Liver (tissue), 9 donors: ENCODE measurements around the gene PLVAP. TPM values are rescaled to one million over a fixed set of nuclear protein-coding genes. Genes with fewer than 3 reads are reported as not detected.

ENCODE experiments used
- DNase-seq: peaks from one replicate; pipeline ENCODE4 v3.0.0-alpha.2; 2017; ENCODE audit warnings: low spot score
- H3K27ac ChIP-seq, 2 donors: one replicate each; pipeline ENCODE4 v1.7.0; 2013; ENCODE audit warnings: inconsistent platforms in 2 of 2, low read length in 2 of 2, control low read depth in 1 of 2, low read depth in 1 of 2, mild to moderate bottlenecking in 1 of 2
- H3K27me3 ChIP-seq, 4 donors: one replicate each; pipeline versions ENCODE4 v1.6.1 to v1.7.0; 2013; ENCODE audit warnings: low read length in 3 of 4, inconsistent platforms in 1 of 4, mild to moderate bottlenecking in 1 of 4, moderate library complexity in 1 of 4; ENCODE audit not compliant: control insufficient read depth in 4 of 4, insufficient read depth in 4 of 4
- H3K36me3 ChIP-seq, 4 donors: one replicate each; pipeline versions ENCODE4 v1.6.1 to v1.7.0; 2013; ENCODE audit warnings: low read length in 3 of 4, mild to moderate bottlenecking in 3 of 4, low read depth in 1 of 4, moderate library complexity in 1 of 4; ENCODE audit not compliant: control insufficient read depth in 4 of 4, insufficient read depth in 3 of 4
- H3K4me1 ChIP-seq, 4 donors: one replicate each; pipeline versions ENCODE4 v1.6.1 to v1.7.0; 2013; ENCODE audit warnings: low read length in 3 of 4, mild to moderate bottlenecking in 3 of 4, moderate library complexity in 1 of 4; ENCODE audit not compliant: control insufficient read depth in 4 of 4, insufficient read depth in 4 of 4
- H3K4me3 ChIP-seq, 3 donors: one replicate each; pipeline versions ENCODE4 v1.6.1 to v1.7.0; 2013; ENCODE audit warnings: low read length in 3 of 3, control low read depth in 1 of 3, low read depth in 1 of 3, mild to moderate bottlenecking in 1 of 3
- H3K9ac ChIP-seq, 2 donors: one replicate each; pipeline ENCODE4 v1.7.0; 2013; ENCODE audit warnings: low read length in 2 of 2, mild to moderate bottlenecking in 2 of 2, moderate library complexity in 2 of 2, control low read depth in 1 of 2, low read depth in 1 of 2
- H3K9me3 ChIP-seq, 4 donors: one replicate each; pipeline versions ENCODE4 v1.6.1 to v1.7.0; 2013; ENCODE audit warnings: low read length in 3 of 4; ENCODE audit not compliant: control insufficient read depth in 4 of 4
- EGR1 ChIP-seq, 2 donors: IDR thresholded peaks; 2 replicates each; pipeline ENCODE4 v1.6.1; 2016 to 2018; ENCODE audit warnings: antibody characterized with exemption in 2 of 2, low read depth in 2 of 2
- FOXA1 ChIP-seq: IDR thresholded peaks from 2 replicates; pipeline ENCODE4 v1.6.1; 2016; ENCODE audit warnings: antibody characterized with exemption
- FOXA2 ChIP-seq: IDR thresholded peaks from 2 replicates; pipeline ENCODE4 v1.6.1; 2016; ENCODE audit warnings: antibody characterized with exemption
- GABPA ChIP-seq, 2 donors: IDR thresholded peaks in 1 of 2; conservative IDR thresholded peaks in 1 of 2; 2 replicates each; pipeline ENCODE4 v1.6.1; 2016; ENCODE audit warnings: antibody characterized with exemption in 2 of 2, mild to moderate bottlenecking in 1 of 2, moderate library complexity in 1 of 2
- HNF4A ChIP-seq, 2 donors: conservative IDR thresholded peaks; 2 replicates each; pipeline ENCODE4 v1.6.1; 2016; ENCODE audit warnings: antibody characterized with exemption in 2 of 2, mild to moderate bottlenecking in 2 of 2
- HNF4G ChIP-seq: IDR thresholded peaks from 2 replicates; pipeline ENCODE4 v1.6.1; 2016; ENCODE audit warnings: antibody characterized with exemption
- JUND ChIP-seq, 2 donors: IDR thresholded peaks; 2 replicates each; pipeline ENCODE4 v1.6.1; 2016; ENCODE audit warnings: antibody characterized with exemption in 2 of 2
- MAX ChIP-seq: IDR thresholded peaks from 2 replicates; pipeline ENCODE4 v1.6.1; 2016; ENCODE audit warnings: antibody characterized with exemption
- NR2F2 ChIP-seq: IDR thresholded peaks from 2 replicates; pipeline ENCODE4 v1.6.1; 2016; ENCODE audit warnings: antibody characterized with exemption
- RAD21 ChIP-seq, 2 donors: IDR thresholded peaks; 2 replicates each; pipeline ENCODE4 v1.6.1; 2016; ENCODE audit warnings: antibody characterized with exemption in 2 of 2, mild to moderate bottlenecking in 2 of 2
- RXRA ChIP-seq, 2 donors: IDR thresholded peaks; 2 replicates each; pipeline ENCODE4 v1.6.1; 2017 to 2018; ENCODE audit warnings: antibody characterized with exemption in 2 of 2, mild to moderate bottlenecking in 1 of 2
- SP1 ChIP-seq: IDR thresholded peaks from 2 replicates; pipeline ENCODE4 v1.6.1; 2018; ENCODE audit warnings: antibody characterized with exemption, mild to moderate bottlenecking
- TAF1 ChIP-seq: conservative IDR thresholded peaks from 2 replicates; pipeline ENCODE4 v1.6.1; 2016; ENCODE audit warnings: antibody characterized with exemption, mild to moderate bottlenecking
- YY1 ChIP-seq: IDR thresholded peaks from 2 replicates; pipeline ENCODE4 v1.6.1; 2016; ENCODE audit warnings: antibody characterized with exemption, mild to moderate bottlenecking
- WGBS: extraction: QIAGEN DNeasy Blood & Tissue Kit; methylation state at CpG from one replicate; pipeline ENCODE4 v1.1.7; 2013; 5-methylcytosine and 5-hydroxymethylcytosine counted together
- polyA plus RNA-seq, 2 donors: library from polyadenylated mRNA; stranded (reverse) in 1 of 2; unstranded in 1 of 2; fragments of 200-250 nt in 1 of 2; fragments of >200 nt in 1 of 2; fragmentation: Nextera tagmentation in 1 of 2; extraction: Ambion mirVana in 1 of 2; gene quantifications; one replicate each; pipeline versions ENCODE4 v1.2.1 to v1.2.3, GENCODE V29; 2013 to 2015
- total RNA-seq, 2 donors: library from RNA; depleted of rRNA; stranded (reverse); fragments of >200 nt; gene quantifications; one replicate each; pipeline ENCODE4 v1.2.3, GENCODE V29; 2014
- TF ChIP-seq, protein P1 (sequence below): IDR thresholded peaks from 2 replicates; pipeline ENCODE4 v1.6.1; 2016; ENCODE audit warnings: antibody characterized with exemption
- TF ChIP-seq, protein P2 (sequence below): IDR thresholded peaks from 2 replicates; pipeline ENCODE4 v1.6.1; 2016; ENCODE audit warnings: antibody characterized with exemption
- TF ChIP-seq, protein P3 (sequence below): IDR thresholded peaks from 2 replicates; pipeline ENCODE4 v1.6.1; 2016; ENCODE audit warnings: antibody characterized with exemption, mild to moderate bottlenecking
- donor health status: healthy.
- donor health status: healthy.
- donor health status: healthy.
- donor health status: healthy.
- donor health status: healthy.

PLVAP gene
- total and polyA plus RNA-seq, 4 donors: 4.2 to 11.8 (median 8.6) TPM

- TF ChIP-seq, protein P1, sequence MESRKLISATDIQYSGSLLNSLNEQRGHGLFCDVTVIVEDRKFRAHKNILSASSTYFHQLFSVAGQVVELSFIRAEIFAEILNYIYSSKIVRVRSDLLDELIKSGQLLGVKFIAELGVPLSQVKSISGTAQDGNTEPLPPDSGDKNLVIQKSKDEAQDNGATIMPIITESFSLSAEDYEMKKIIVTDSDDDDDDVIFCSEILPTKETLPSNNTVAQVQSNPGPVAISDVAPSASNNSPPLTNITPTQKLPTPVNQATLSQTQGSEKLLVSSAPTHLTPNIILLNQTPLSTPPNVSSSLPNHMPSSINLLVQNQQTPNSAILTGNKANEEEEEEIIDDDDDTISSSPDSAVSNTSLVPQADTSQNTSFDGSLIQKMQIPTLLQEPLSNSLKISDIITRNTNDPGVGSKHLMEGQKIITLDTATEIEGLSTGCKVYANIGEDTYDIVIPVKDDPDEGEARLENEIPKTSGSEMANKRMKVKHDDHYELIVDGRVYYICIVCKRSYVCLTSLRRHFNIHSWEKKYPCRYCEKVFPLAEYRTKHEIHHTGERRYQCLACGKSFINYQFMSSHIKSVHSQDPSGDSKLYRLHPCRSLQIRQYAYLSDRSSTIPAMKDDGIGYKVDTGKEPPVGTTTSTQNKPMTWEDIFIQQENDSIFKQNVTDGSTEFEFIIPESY: no peak
- no peak for TF ChIP-seq SP1
- TF ChIP-seq, protein P2, sequence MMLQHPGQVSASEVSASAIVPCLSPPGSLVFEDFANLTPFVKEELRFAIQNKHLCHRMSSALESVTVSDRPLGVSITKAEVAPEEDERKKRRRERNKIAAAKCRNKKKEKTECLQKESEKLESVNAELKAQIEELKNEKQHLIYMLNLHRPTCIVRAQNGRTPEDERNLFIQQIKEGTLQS: no peak
Measured at GRCh38 chr19:17357724-17358123, 19.4 kb downstream of the PLVAP start (continued).

DNA sequence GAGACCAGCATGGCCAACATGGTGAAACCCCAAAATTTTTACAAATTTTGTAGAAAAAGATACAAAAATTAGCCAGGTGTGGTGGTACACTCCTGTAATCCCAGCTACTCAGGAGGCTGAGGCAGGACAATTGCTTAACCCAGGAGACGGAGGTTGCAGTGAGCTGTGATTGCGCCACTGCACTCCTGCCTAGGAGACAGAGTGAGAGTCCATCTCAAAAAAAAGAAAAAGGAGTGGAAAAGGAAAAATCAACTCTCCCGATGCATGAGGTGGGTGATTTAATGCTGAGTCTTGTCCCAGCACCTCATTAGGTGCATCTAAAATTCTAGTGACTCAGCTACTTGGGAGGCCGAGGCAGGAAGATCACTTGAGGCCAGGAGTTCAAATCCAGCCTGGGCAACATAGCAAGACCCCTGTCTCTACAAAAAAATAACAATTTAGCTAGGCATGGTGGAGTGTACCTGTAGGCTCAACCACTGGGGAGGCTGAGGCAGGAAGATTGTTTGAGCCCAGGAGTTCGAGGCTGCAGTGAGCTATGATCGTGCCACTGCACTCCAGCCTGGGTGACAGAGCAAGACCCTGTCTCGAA lies 20.0 kb downstream of the PLVAP start:
- no peaks in the 10 kb centered on the region for H3K9me3 ChIP-seq
- H3K27ac ChIP-seq: no peak overlapping the region
- no peaks in the 10 kb centered on the region for H3K27me3 ChIP-seq
- H3K4me3 ChIP-seq: no peak overlapping the region
- WGBS: 81% methylated on average over 7 of the region's 7 CpGs
- TF ChIP-seq HNF4A (conservative IDR thresholded peaks at IDR 0.05): no peak
- TF ChIP-seq TAF1: no peak
- TF ChIP-seq RAD21 (IDR thresholded peaks at IDR 0.05): no peak
- no peak for TF ChIP-seq JUND (IDR thresholded peaks at IDR 0.05)
- TF ChIP-seq GABPA (IDR thresholded peaks at IDR 0.05 in 1 of 2, conservative IDR thresholded peaks at IDR 0.05 in 1 of 2): no peak
- no peak for TF ChIP-seq EGR1 (IDR thresholded peaks at IDR 0.05; ENCODE audit: low read depth in 2 of 2)
- no peak for TF ChIP-seq MAX
- TF ChIP-seq YY1: no peak
- no peak for TF ChIP-seq HNF4G
- no peak for TF ChIP-seq FOXA2
- no peak for TF ChIP-seq FOXA1
- TF ChIP-seq, protein P2: no peak
- no peak for TF ChIP-seq RXRA (IDR thresholded peaks at IDR 0.05)
- TF ChIP-seq NR2F2: no peak
- TF ChIP-seq, protein P3, sequence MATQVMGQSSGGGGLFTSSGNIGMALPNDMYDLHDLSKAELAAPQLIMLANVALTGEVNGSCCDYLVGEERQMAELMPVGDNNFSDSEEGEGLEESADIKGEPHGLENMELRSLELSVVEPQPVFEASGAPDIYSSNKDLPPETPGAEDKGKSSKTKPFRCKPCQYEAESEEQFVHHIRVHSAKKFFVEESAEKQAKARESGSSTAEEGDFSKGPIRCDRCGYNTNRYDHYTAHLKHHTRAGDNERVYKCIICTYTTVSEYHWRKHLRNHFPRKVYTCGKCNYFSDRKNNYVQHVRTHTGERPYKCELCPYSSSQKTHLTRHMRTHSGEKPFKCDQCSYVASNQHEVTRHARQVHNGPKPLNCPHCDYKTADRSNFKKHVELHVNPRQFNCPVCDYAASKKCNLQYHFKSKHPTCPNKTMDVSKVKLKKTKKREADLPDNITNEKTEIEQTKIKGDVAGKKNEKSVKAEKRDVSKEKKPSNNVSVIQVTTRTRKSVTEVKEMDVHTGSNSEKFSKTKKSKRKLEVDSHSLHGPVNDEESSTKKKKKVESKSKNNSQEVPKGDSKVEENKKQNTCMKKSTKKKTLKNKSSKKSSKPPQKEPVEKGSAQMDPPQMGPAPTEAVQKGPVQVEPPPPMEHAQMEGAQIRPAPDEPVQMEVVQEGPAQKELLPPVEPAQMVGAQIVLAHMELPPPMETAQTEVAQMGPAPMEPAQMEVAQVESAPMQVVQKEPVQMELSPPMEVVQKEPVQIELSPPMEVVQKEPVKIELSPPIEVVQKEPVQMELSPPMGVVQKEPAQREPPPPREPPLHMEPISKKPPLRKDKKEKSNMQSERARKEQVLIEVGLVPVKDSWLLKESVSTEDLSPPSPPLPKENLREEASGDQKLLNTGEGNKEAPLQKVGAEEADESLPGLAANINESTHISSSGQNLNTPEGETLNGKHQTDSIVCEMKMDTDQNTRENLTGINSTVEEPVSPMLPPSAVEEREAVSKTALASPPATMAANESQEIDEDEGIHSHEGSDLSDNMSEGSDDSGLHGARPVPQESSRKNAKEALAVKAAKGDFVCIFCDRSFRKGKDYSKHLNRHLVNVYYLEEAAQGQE: no peak
- TF ChIP-seq SP1: no peak
- TF ChIP-seq, protein P1: no peak
- DNase-seq: no peak
- H3K4me1 ChIP-seq: no peaks in the 10 kb centered on the region
- H3K36me3 ChIP-seq: no peaks in the 10 kb centered on the region
- H3K9ac ChIP-seq: no peak overlapping the region
